ENCODE data around the gene COMMD3.

- no peak for TF ChIP-seq CTCF (conservative IDR thresholded peaks at IDR 0.05; ENCODE audit: low read depth, low read length)
- TF ChIP-seq SMC3 (IDR thresholded peaks at IDR 0.05; ENCODE audit: low read depth, low read length), result no peak
- no peak for TF ChIP-seq POLR2A (IDR thresholded peaks at IDR 0.05; ENCODE audit: low read depth, low read length)
- no peak for TF ChIP-seq USF2 (IDR thresholded peaks at IDR 0.05; ENCODE audit: low read depth, low read length)
- TF ChIP-seq RAD21 (IDR thresholded peaks at IDR 0.05; ENCODE audit: low read length), result no peak
- TF ChIP-seq ELK1 (IDR thresholded peaks at IDR 0.05; ENCODE audit: borderline replicate concordance, low read depth, low read length), result no peak
- TF ChIP-seq FOS (IDR thresholded peaks at IDR 0.05; ENCODE audit: low read depth, low read length), result no peak
- TF ChIP-seq CEBPB (IDR thresholded peaks at IDR 0.05; ENCODE audit: low read depth, low read length), result no peak
- no peak for TF ChIP-seq MAFK (IDR thresholded peaks at IDR 0.05; ENCODE audit: low read depth, low read length)
- TF ChIP-seq MAZ (IDR thresholded peaks at IDR 0.05; ENCODE audit: borderline replicate concordance, low read depth, low read length), result no peak
Observed at GRCh38 chr10:22318772-22319171, 2.6 kb downstream of the COMMD3 start.
